GM19238 (cell line): ENCODE measurements around the gene DYNLRB1.

Experiments used
- DNase-seq: peaks from one replicate; pipeline ENCODE4 v3.0.0; 2011; ENCODE audit warnings: low spot score; ENCODE audit not compliant: insufficient read length

The DYNLRB1 gene

DNA sequence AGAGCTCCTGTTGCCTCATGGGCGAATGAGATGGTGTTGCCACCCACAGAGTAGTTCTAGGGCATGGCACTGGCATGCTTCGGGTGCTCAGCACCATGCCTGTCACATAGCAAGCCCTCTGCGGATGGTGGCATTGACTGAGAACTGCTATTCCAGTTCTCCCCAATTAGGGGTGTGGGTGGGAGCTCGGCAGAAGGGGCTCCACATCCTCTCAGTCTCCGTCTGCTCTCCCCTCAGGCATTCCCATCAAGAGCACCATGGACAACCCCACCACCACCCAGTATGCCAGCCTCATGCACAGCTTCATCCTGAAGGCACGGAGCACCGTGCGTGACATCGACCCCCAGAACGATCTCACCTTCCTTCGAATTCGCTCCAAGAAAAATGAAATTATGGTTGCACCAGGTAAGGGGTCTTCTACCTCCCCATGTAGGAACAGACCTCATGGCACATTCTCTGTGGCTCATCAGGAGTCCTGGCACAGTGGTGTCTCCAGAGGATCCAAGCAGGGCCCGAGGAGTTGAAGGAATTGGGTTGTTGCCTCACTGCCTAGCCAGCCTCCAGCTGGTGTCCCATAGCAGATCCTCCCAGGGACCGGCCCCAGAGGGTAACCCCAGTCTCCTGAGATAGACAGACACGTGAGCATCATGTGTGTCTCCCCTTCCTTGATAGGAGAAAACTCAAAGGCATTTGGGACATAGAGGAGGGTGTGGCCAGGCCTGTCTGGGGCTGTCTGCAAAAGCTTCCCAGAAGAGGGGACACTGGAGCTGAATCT is 18.4 kb downstream of the DYNLRB1 start:
- DNase-seq: no peak

DNA sequence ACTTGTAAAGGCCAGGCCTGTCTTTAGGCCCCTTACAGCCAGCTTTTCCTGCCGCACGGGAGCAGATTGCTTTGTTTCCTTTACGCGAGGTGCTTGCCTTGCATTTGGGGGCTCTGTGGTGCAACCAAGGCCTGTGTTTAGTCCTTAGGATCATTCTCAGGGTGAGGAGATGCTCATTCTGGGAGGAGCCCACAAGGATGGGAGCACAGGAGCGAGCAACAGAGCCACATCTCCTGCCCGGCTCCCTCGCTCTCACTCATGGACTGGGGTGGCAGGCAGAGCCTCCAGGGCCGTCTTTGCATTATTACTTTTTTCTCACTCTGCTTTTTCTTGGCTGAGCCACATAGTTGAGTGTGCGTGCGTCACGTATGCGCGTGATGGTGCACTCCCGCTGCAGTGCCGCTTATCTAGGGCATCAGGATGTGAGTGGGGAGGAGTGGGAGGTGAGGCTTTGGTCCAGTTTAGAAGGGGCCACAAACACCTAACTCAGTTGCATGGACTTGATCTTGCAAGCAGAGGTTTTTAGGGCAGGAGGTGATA is 19.1 kb downstream of the DYNLRB1 start:
- DNase-seq: no peak

GRCh38 chr20:34535857-34536256 is 19.6 kb downstream of the DYNLRB1 start:
- no peak for DNase-seq

- DNase-seq: no peak
Measured at GRCh38 chr20:34536798-34537394, 20.7 kb downstream of the DYNLRB1 start.

GRCh38 chr20:34537651-34538050 is 21.4 kb downstream of the DYNLRB1 start:
- no peak for DNase-seq

DNA sequence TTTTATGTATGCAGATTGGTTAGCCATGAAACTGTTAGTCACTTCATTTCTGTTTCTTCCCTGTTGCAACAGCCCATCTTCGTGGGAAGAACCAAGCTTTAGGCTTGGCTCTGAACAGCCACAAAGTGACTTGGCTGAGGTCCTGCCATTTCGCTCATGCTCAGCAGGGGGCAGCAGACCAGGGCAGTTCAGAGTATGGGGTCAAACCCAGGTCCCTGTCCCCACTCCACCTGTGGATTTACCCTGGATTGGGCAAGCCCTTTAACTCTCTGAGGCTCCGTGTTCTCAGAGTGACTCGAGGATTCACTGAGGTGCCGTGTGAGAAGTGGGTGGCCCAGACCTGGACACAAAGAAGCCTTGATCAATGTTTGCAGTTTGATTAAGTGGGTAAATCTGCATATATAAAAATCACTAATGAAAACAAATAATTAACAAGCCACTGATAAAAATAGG is 22.5 kb downstream of the DYNLRB1 start:
- no peak for DNase-seq

GRCh38 chr20:34539756-34540155 is 23.5 kb downstream of the DYNLRB1 start:
- no peak for DNase-seq

- DNase-seq: no peak
Measured at GRCh38 chr20:34540596-34541263, 24.5 kb downstream of the DYNLRB1 start.

GRCh38 chr20:34541264-34541901 is 25.2 kb downstream of the DYNLRB1 start:
- no peak for DNase-seq

DNA sequence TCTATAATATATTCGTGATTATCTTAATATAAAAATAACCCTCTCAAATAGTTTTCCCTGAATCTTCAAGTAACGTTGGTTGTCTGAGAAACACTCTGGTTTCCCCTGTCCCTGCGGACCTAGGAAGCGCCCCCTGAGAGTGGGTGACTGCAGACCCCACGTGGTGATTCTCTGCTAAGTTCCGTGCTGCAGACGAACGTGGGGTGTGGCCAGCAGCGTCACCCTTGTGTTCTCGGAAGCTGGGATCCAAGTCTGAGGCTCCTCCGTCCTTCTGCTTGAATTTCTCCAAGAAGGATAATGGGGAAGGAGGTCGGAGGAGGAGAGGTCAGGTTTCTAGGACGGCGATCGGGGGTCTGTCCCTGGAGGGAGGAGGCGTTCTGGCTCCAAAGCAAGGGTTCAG is 25.7 kb downstream of the DYNLRB1 start:
- no peak for DNase-seq

DNA sequence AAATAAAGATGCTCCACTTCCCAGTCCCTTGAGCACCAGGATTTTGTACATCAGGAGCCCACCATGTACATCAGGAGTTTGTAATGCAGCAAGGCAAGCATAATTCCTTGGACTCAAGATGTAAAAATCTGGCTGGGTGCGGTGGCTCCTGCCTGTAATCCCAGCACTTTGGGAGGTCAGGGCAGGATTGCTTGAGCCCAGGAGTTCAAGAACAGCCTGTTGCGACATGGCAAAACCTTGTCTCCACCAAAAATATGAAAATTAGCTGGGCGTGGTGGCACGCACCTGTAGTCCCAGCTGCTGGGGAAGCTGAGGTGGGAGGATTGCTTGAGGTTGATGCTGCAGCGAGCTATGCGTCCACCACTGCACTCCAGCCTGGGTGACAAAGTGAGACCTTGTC is 26.2 kb downstream of the DYNLRB1 start:
- DNase-seq: no peak

- no peak for DNase-seq
Measured at GRCh38 chr20:34543463-34544056, 27.3 kb downstream of the DYNLRB1 start.

- DNase-seq: no peak
Measured at GRCh38 chr20:34544109-34544796, 28.0 kb downstream of the DYNLRB1 start.

DNA sequence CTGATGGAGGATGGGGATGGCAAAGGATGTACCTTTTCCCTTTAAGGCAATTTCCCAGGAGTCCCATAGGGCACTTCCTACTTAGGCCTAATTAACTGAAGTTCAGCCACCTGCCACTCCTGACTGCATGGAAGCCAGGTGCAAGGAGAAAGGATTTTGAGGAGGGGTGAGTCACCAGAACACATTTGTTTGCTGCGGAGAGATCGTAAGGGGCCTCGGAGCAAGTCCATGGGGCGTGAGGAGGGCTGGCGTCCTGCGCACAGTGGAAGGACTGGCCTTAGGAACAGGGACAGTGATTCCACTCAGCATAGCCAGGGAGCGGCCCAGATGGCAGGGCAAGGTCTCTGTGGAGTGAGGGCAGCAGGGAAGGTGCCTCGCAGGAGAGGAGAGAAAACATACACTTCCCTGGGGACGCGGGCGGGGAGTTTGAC is 30.5 kb downstream of the DYNLRB1 start:
- no peak for DNase-seq

DNA sequence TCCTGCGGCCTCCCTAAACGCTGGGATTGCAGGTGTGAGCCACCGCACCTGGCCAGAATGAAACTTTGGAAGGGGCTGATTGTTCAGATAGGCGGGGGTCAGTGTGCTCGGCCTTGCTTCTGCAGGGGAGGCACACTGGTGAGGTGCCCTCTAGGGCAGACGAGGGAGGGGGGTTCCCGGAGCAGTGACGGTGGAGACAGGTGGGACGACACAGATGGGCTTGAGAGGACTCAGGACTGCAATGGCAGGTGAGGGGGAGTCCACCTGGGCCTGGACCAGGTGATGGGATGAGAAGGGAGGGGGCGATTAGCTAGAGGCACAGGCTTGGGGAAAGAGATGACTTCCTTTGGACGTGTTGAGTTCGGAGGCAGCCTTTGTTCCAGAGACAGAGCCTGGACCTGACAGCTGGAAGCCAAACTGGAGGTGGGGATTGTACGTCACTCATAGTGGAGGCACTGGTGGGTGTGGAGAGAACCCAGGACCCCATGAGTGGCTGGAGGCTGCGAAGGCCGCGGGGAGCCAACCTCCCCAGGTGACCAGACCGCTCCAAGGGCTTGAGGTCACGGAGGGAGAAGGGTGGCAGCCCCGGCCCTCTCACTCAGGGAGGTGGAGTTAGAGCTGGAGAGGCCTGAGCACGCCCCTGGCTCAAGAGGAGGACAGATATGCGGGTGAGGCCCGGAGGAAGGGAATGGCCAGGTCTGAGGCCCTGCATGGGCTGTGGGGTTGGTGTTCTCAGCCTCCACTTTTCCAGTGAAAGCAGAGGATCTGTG is 31.8 kb downstream of the DYNLRB1 start:
- no peak for DNase-seq

- no peak for DNase-seq
Measured at GRCh38 chr20:34549291-34549928, 33.2 kb downstream of the DYNLRB1 start.

GRCh38 chr20:34549929-34550305 is 33.7 kb downstream of the DYNLRB1 start:
- DNase-seq: no peak

- no peak for DNase-seq
Measured at GRCh38 chr20:34552569-34552968, 36.3 kb downstream of the DYNLRB1 start.

GRCh38 chr20:34553366-34553867 is 37.2 kb downstream of the DYNLRB1 start:
- DNase-seq: no peak
